Neural progenitor cell (in vitro differentiated cells): Measurements from ENCODE around the gene FIBP. TPM values are rescaled to one million over a fixed set of nuclear protein-coding genes. Genes with fewer than 3 reads are reported as not detected.

Experiments
- DNase-seq: peaks from one replicate; pipeline ENCODE4 v3.0.0-alpha.2; 2016; ENCODE audit warnings: low spot score
- H2AFZ ChIP-seq: fragments of 200-600 bp; sonication (generic); replicated peaks from 2 replicates; pipeline ENCODE4 v1.6.1; 2016; ENCODE audit warnings: antibody characterized with exemption
- H3F3A ChIP-seq: fragments of 200-600 bp; sonication (generic); 2 replicates; pipeline ENCODE4 v1.6.1; 2016; ENCODE audit warnings: antibody characterized with exemption, low read depth
- H3K27ac ChIP-seq: fragments of 200-600 bp; sonication (generic); 2 replicates; pipeline ENCODE4 v1.5.1; 2016; ENCODE audit warnings: mild to moderate bottlenecking
- H3K27me3 ChIP-seq: fragments of 200-600 bp; sonication (generic); 2 replicates; pipeline ENCODE4 v1.6.1; 2016; ENCODE audit warnings: mild to moderate bottlenecking, moderate library complexity
- H3K36me3 ChIP-seq: fragments of 200-600 bp; sonication (generic); 2 replicates; pipeline ENCODE4 v1.5.1; 2016
- H3K4me1 ChIP-seq: fragments of 200-600 bp; sonication (generic); 2 replicates; pipeline ENCODE4 v1.6.1; 2016; ENCODE audit warnings: mixed run types
- H3K4me2 ChIP-seq: fragments of 200-600 bp; sonication (generic); 2 replicates; pipeline ENCODE4 v1.6.1; 2016
- H3K4me3 ChIP-seq: fragments of 200-600 bp; sonication (generic); 2 replicates; pipeline ENCODE4 v1.5.1; 2016
- H3K79me2 ChIP-seq: fragments of 200-600 bp; sonication (generic); 2 replicates; pipeline ENCODE4 v1.6.1; 2016; ENCODE audit warnings: low read depth
- H3K9ac ChIP-seq: fragments of 200-600 bp; sonication (generic); 2 replicates; pipeline ENCODE4 v1.6.1; 2016
- H3K9me3 ChIP-seq: fragments of 200-600 bp; sonication (generic); 2 replicates; pipeline ENCODE4 v1.5.1; 2016; ENCODE audit warnings: low read depth
- H4K20me1 ChIP-seq: fragments of 200-600 bp; sonication (generic); 2 replicates; pipeline ENCODE4 v1.6.1; 2016; ENCODE audit warnings: low read depth
- H3K27ac Mint-ChIP-seq: 3 replicates; pipeline ENCODE4 v1.8.0; 2021; ENCODE audit warnings: mixed read lengths
- H3K27me3 Mint-ChIP-seq: 2 replicates; pipeline ENCODE4 v1.8.0; 2022; ENCODE audit warnings: low read depth, mild to moderate bottlenecking, inconsistent platforms, moderate library complexity, mixed read lengths; ENCODE audit not compliant: insufficient read depth
- H3K36me3 Mint-ChIP-seq: 3 replicates; pipeline ENCODE4 v1.8.0; 2021; ENCODE audit warnings: mixed read lengths
- H3K4me1 Mint-ChIP-seq: 3 replicates; pipeline ENCODE4 v1.8.0; 2021; ENCODE audit warnings: mixed read lengths
- H3K4me3 Mint-ChIP-seq: 3 replicates; pipeline ENCODE4 v1.8.0; 2021; ENCODE audit warnings: mild to moderate bottlenecking, moderate library complexity, mixed read lengths
- H3K9me3 Mint-ChIP-seq: 3 replicates; pipeline ENCODE4 v1.8.0; 2020; ENCODE audit warnings: mixed read lengths
- CTCF ChIP-seq: fragments of 200-600 bp; sonication (generic); IDR thresholded peaks from 2 replicates; pipeline ENCODE4 v1.5.1; 2017; ENCODE audit warnings: antibody characterized with exemption, mild to moderate bottlenecking
- EZH2 ChIP-seq: fragments of 200-600 bp; sonication (generic); IDR thresholded peaks from 2 replicates; pipeline ENCODE4 v1.6.1; 2017; ENCODE audit warnings: antibody characterized with exemption, mild to moderate bottlenecking, moderate library complexity
- EZH2phosphoT487 ChIP-seq: fragments of 200-600 bp; sonication (generic); IDR thresholded peaks from 2 replicates; pipeline ENCODE4 v1.6.1; 2017; ENCODE audit warnings: antibody characterized with exemption
- total RNA-seq: library from RNA; depleted of rRNA; stranded (reverse); fragments of >200 nt; gene quantifications from 2 replicates; pipeline ENCODE4 v1.2.3, GENCODE V29; 2015; ENCODE audit warnings: low replicate concordance

The FIBP gene
- total RNA-seq, 1 donor from 2014 or later, result 92.1 TPM

GRCh38 chr11:65834202-65834601, 54.1 kb downstream of the FIBP start:
- H3K4me3 Mint-ChIP-seq, result no peak overlapping the region
- H3K36me3 ChIP-seq, result no peaks in the 10 kb centered on the region
- TF ChIP-seq EZH2, result no peak
- no peak for TF ChIP-seq CTCF
- TF ChIP-seq EZH2phosphoT487, result no peak
- peaks cover 18% of the 10 kb centered on the region for H3K27me3 ChIP-seq
- H3K9me3 ChIP-seq, result no peaks in the 10 kb centered on the region
- peaks cover 4% of the 10 kb centered on the region for H3K79me2 ChIP-seq
- H3K9ac ChIP-seq, result no peak overlapping the region
- H3K27ac Mint-ChIP-seq, result no peak overlapping the region
- no peaks in the 10 kb centered on the region for H4K20me1 ChIP-seq
- H3K9me3 Mint-ChIP-seq, result peaks cover 2% of the 10 kb centered on the region
- H3K4me3 ChIP-seq, result peak overlapping the region; percentile 51
- peaks cover 31% of the 10 kb centered on the region for H3F3A ChIP-seq
- peaks cover 8% of the 10 kb centered on the region for H3K4me1 Mint-ChIP-seq
- H3K4me1 ChIP-seq, result peaks cover 9% of the 10 kb centered on the region
- H3K27me3 Mint-ChIP-seq, result peaks cover 13% of the 10 kb centered on the region
- peak overlapping the region; percentile 55 for H2AFZ ChIP-seq
- no peak for DNase-seq
- H3K36me3 Mint-ChIP-seq, result no peaks in the 10 kb centered on the region
- H3K27ac ChIP-seq, result no peak overlapping the region
- peak overlapping the region; percentile 85 for H3K4me2 ChIP-seq

Other genes starting within 250 kb of the FIBP start
- 11.0 and 14.7 TPM in 2 replicates for gene RELA, start 225.6 kb downstream of the FIBP start, total RNA-seq
- gene KAT5, start 176.2 kb downstream of the FIBP start, total RNA-seq, result 21.0 and 41.7 TPM in 2 replicates
- gene RNASEH2C, start 167.7 kb downstream of the FIBP start, total RNA-seq, result 23.4 and 53.3 TPM in 2 replicates
- gene AP5B1, start 107.5 kb downstream of the FIBP start, total RNA-seq, result 3.6 and 13.8 TPM in 2 replicates
- 0.12 TPM in 1 of 2 replicates, not detected in the other for gene OVOL1, start 101.4 kb downstream of the FIBP start, total RNA-seq
- gene SNX32, start 54.5 kb downstream of the FIBP start, total RNA-seq, result 1.4 and 3.0 TPM in 2 replicates
- 704 and 971 TPM in 2 replicates for gene CFL1, start 30.3 kb downstream of the FIBP start, total RNA-seq
- gene MUS81, start 28.0 kb downstream of the FIBP start, total RNA-seq, result 36.8 and 42.4 TPM in 2 replicates
- 9.2 and 25.1 TPM in 2 replicates for gene EFEMP2, start 15.7 kb downstream of the FIBP start, total RNA-seq
- not detected in 2 replicates for gene CTSW, start 8.6 kb downstream of the FIBP start, total RNA-seq
- gene CCDC85B, start 2.2 kb upstream of the FIBP start, total RNA-seq, result 3.9 and 23.1 TPM in 2 replicates
- not detected in 2 replicates for gene FOSL1, start 11.9 kb upstream of the FIBP start, total RNA-seq
- 6.9 and 22.4 TPM in 2 replicates for gene C11orf68, start 30.6 kb upstream of the FIBP start, total RNA-seq
- 51.0 and 74.8 TPM in 2 replicates for gene DRAP1, start 31.0 kb upstream of the FIBP start, total RNA-seq
- gene TSGA10IP, start 57.0 kb upstream of the FIBP start, total RNA-seq, result 3.0 and 7.3 TPM in 2 replicates
- 8.6 and 39.5 TPM in 2 replicates for gene SART1, start 73.3 kb upstream of the FIBP start, total RNA-seq
- gene EIF1AD, start 113.7 kb upstream of the FIBP start, total RNA-seq, result 22.2 and 26.3 TPM in 2 replicates
- gene BANF1, start 114.0 kb upstream of the FIBP start, total RNA-seq, result 39.8 and 80.9 TPM in 2 replicates
- gene CST6, start 123.5 kb upstream of the FIBP start, total RNA-seq, result 0.50 TPM in 1 of 2 replicates, not detected in the other
- gene CATSPER1, start 138.0 kb upstream of the FIBP start, total RNA-seq, result not detected in 2 replicates
- 8.5 and 35.9 TPM in 2 replicates for gene GAL3ST3, start 160.7 kb upstream of the FIBP start, total RNA-seq
- 177 and 198 TPM in 2 replicates for gene SF3B2, start 163.9 kb upstream of the FIBP start, total RNA-seq
- 13.4 and 15.2 TPM in 2 replicates for gene PACS1, start 181.8 kb upstream of the FIBP start, total RNA-seq